Cardiac fibroblast (primary cell): ENCODE results near the gene CAMK2D.

Experiments used
- DNase-seq, 2 donors: peaks; one replicate each; pipeline versions ENCODE4 v3.0.0 to v3.0.0-alpha.2; 2010; ENCODE audit warnings: low read depth in 2 of 2
- H3K4me3 ChIP-seq, 2 donors: replicated peaks in 1 of 2; 1 replicate in 1 of 2; 2 replicates in 1 of 2; pipeline ENCODE4 v1.5.1; 2011; ENCODE audit warnings: low read depth in 2 of 2, low read length in 2 of 2, mild to moderate bottlenecking in 2 of 2, moderate library complexity in 1 of 2
- CTCF ChIP-seq: IDR thresholded peaks from one replicate; pipeline ENCODE4 v1.5.1; 2011; ENCODE audit warnings: low read depth, mild to moderate bottlenecking, low read length, inconsistent platforms

The CAMK2D gene

GRCh38 chr4:113471146-113471860 is 290.2 kb downstream of the CAMK2D start:
- peak; percentile 58 for DNase-seq
- TF ChIP-seq CTCF: no peak
- H3K4me3 ChIP-seq: no peak overlapping the region

- no peak overlapping the region for H3K4me3 ChIP-seq
- TF ChIP-seq CTCF: no peak
- no peak for DNase-seq
Measured at GRCh38 chr4:113469926-113470325, 291.6 kb downstream of the CAMK2D start.

- peak; percentile 68 to 88 for DNase-seq
- no peak overlapping the region for H3K4me3 ChIP-seq
- TF ChIP-seq CTCF: no peak
Measured at GRCh38 chr4:113469023-113469390, 292.5 kb downstream of the CAMK2D start.

- DNase-seq: peak; percentile 100
- peak overlapping the region in 1 of 2 donors; percentile 27 for H3K4me3 ChIP-seq
- TF ChIP-seq CTCF: no peak
Measured at GRCh38 chr4:113468165-113469022, 293.1 kb downstream of the CAMK2D start.

- no peak for TF ChIP-seq CTCF
- peak; percentile 86 to 91 for DNase-seq
- peak overlapping the region in 1 of 2 donors; percentile 27 for H3K4me3 ChIP-seq
Measured at GRCh38 chr4:113467581-113467980, 294.0 kb downstream of the CAMK2D start.

GRCh38 chr4:113462286-113462685 is 299.3 kb downstream of the CAMK2D start:
- DNase-seq: no peak
- no peak for TF ChIP-seq CTCF
- H3K4me3 ChIP-seq: no peak overlapping the region
